ENCODE measurements around the gene SYNGR1.

The SYNGR1 gene

DNA sequence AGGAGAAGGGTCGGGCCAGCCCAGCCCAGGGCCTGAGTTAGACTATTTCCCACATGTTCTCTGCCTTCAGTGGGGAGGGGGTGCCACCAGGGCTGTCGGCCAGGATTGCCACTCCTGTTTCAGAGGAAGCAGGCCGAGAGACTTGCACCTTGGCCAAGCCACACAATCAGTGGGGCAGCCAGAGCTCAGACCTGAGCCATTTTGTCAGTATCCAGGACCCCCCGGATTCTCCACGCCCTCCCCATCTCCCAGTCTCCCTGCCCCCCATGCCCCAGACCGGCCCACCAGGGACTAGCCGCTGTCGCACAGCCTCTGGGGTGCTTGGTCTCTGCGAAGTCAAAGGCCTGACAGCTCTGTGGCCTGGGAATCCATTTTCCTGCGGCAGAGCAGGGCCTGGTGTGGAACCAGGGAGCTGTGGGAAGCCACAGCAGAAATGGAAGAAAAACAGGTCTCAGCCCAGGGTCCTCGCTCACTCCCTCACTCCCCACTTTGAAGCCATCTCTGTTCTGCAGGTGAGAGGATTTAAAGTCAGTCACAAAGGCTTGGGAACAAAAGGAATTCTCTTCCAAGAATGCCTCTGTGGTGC, 81.5 kb downstream of the SYNGR1 start:
- CTCF ChIA-PET = no interaction called here
- POLR2A ChIA-PET = no interaction called here
- DNase-seq (ENCODE audit: extremely low spot score) = no peak
- TF ChIP-seq, protein P1, sequence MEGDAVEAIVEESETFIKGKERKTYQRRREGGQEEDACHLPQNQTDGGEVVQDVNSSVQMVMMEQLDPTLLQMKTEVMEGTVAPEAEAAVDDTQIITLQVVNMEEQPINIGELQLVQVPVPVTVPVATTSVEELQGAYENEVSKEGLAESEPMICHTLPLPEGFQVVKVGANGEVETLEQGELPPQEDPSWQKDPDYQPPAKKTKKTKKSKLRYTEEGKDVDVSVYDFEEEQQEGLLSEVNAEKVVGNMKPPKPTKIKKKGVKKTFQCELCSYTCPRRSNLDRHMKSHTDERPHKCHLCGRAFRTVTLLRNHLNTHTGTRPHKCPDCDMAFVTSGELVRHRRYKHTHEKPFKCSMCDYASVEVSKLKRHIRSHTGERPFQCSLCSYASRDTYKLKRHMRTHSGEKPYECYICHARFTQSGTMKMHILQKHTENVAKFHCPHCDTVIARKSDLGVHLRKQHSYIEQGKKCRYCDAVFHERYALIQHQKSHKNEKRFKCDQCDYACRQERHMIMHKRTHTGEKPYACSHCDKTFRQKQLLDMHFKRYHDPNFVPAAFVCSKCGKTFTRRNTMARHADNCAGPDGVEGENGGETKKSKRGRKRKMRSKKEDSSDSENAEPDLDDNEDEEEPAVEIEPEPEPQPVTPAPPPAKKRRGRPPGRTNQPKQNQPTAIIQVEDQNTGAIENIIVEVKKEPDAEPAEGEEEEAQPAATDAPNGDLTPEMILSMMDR (IDR thresholded peaks at IDR 0.05; ENCODE audit: control extremely low read depth, extremely low read depth, low read depth, missing control alignments) = no peak

DNA sequence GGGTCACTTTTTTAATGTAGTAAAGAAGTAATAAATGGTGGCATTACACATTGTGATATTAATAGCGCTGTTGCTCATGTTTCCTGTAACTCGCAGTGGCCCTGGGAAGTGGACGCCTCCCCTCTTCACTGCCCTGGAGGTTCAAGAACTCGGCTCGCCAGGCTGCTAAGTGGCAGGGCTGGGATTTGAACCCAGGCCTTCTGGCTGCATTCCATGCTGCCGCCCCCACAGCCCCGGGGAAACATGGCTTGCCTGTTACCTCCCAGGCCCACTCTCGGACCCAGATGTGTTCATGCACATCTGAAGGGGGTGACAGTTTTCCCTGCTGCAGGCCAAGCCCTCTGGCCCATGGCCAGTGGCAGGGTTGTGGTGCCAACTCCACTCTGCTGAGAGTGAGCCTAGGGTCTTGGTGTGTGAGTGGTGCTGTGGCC, 82.0 kb downstream of the SYNGR1 start:
- POLR2A ChIA-PET = no interaction called here
- CTCF ChIA-PET = no interaction called here
- no peak for DNase-seq (ENCODE audit: extremely low spot score)
- TF ChIP-seq, protein P1 (IDR thresholded peaks at IDR 0.05; ENCODE audit: control extremely low read depth, extremely low read depth, low read depth, missing control alignments) = no peak

DNA sequence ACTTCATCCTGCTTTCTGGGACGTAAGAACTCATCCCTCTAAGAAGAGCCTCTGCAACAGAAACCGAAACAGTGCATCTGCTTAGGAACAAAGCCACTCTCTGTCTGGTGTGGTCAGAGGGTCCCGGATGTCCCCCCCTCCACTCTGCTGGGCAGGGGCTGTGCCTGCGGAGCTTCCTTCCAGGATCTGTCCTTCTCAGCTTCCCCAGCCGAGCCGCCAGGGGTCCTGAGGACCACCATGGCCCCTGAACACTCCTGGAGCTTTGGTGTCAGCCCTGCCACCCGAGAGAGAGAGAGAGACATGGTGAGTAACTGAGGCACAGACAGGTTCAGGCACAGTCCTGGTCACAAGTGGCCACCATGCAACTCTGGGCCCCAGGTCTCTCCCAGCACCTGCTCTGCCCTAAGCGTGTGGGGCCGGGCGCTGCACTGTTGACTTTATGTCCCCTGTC, 82.6 kb downstream of the SYNGR1 start:
- ChIA-PET CTCF (no interaction called here), POLR2A (no interaction called here)
- DNase-seq (ENCODE audit: extremely low spot score) = no peak
- TF ChIP-seq, protein P1 (IDR thresholded peaks at IDR 0.05; ENCODE audit: control extremely low read depth, extremely low read depth, low read depth, missing control alignments) = no peak

DNA sequence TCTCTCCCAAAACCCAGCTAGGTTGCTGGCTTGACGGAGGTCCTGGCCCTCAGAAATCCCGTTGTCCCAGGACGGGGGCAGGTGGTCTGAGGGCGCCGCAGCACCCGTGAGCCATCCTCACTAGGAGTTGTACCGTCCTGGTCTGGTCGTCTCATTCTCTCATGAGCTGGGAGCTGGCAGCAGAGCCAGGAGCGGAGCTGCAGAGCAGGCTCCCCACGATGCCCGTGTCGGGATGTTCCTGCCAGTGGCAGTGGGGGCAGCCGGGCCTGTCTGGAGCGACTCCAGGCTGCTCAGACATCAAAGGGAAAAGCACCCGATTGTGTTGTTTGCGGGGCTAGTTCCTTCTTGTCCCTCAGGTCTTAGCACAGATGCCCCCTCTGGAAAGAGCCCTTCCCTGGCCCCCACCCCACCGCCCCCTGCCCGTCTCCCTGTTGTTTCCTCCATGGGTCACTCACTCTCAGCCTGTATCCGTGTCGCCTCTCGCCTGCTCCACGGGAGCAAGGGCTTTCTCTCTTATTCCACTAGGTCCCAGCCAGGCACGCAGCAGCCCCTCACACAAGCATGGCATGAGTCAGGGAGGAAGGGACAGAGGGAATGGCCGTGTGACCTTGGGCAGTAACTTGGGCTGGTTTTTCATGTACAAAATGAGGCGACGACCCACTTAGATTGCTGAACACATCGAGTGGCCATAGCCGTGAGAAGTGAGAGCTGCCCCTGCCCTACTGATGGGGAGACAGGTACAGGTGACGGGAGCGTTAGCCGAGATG, 83.9 kb downstream of the SYNGR1 start:
- TF ChIP-seq, protein P1 (IDR thresholded peaks at IDR 0.05; ENCODE audit: control extremely low read depth, extremely low read depth, low read depth, missing control alignments) = no peak
- no peak for DNase-seq (ENCODE audit: extremely low spot score)
- ChIA-PET POLR2A (interaction anchor here (0.7 to 1.6 kb wide), 2 partner anchors 68 to 86 kb away, joined by 3 read pairs; partner anchors contain the start of gene MIEF1), CTCF (interaction anchor here (0.9 to 1.9 kb wide), 3 partner anchors 11 to 95 kb away, joined by 3 to 6 read pairs (median 4); no protein-coding TSS in a partner anchor)

DNA sequence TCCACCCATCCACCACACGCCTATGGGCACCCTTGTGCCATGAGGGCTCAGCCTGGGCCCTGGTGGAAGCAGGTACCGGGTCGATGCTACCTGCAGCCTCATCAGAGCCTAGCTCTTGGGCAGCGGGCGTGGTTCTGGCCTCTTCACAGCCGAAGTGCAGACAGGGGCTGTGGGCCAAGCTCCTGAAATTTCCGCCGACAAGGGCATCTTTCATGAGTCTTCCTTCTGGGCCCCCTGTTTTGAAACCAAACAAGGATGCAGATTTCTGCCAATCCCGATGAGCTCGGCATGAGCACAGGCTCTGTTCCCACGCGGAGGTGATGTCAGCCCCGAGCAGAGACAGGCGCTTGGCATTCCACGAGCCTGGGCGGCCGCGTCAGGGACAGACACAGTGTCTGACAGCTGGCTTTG, 84.5 kb downstream of the SYNGR1 start:
- no peak for DNase-seq (ENCODE audit: extremely low spot score)
- CTCF ChIA-PET = interaction anchor here (0.9 to 1.9 kb wide), 4 partner anchors 11 to 95 kb away, joined by 3 to 6 read pairs (median 4); no protein-coding TSS in a partner anchor
- TF ChIP-seq, protein P1 (IDR thresholded peaks at IDR 0.05; ENCODE audit: control extremely low read depth, extremely low read depth, low read depth, missing control alignments) = no peak
- POLR2A ChIA-PET = interaction anchor here (1.2 to 1.6 kb wide), 2 partner anchors 12 to 86 kb away, joined by 3 to 4 read pairs; no protein-coding TSS in a partner anchor

DNA sequence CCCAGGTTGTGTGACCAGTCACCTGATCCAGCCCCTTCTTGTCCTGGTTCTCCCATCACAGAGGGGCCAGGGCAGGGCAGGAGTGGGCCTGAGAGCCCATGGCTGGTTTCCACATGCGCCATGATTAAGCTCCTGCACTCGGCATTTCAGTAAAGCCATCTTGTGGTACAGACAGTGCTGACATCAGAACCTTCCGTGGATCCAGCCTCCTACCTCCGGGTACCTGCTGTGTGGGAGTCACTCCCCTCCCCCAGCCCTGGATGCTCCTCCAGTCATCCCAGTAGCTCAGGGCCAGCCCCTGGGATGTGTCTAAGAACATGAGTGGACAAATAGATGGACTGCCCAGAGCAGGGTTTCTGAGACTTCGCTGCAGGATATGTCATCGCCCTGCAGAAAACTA, 84.9 kb downstream of the SYNGR1 start:
- CTCF ChIA-PET = interaction anchor here (0.9 to 1.9 kb wide), 4 partner anchors 10 to 94 kb away, joined by 3 to 6 read pairs (median 4); no protein-coding TSS in a partner anchor
- no peak for DNase-seq (ENCODE audit: extremely low spot score)
- TF ChIP-seq, protein P1 (IDR thresholded peaks at IDR 0.05; ENCODE audit: control extremely low read depth, extremely low read depth, low read depth, missing control alignments) = no peak
- POLR2A ChIA-PET = interaction anchor here (1.2 kb wide), 1 partner anchor 12 kb away, joined by 4 read pairs; no protein-coding TSS in a partner anchor

Data from GM10248 (cell line).